Prostate gland (tissue), 2 donors: ENCODE results near the gene ABCA6.

ENCODE experiments used
- CTCF ChIP-seq, 4 experiments: fragments of 200-600 bp in 2 of 4; fragments of 450-650 bp in 2 of 4; sonication (generic) in 2 of 4; IDR thresholded peaks; 1 replicate in 3 of 4; 2 replicates in 1 of 4; pipeline ENCODE4 v1.5.1; 2016 to 2019; ENCODE audit warnings: antibody characterized with exemption in 4 of 4, mild to moderate bottlenecking in 2 of 4, moderate library complexity in 2 of 4
- POLR2A ChIP-seq: fragments of 450-650 bp; IDR thresholded peaks from one replicate; pipeline ENCODE4 v1.6.1; 2016; ENCODE audit warnings: antibody characterized with exemption, mild to moderate bottlenecking
- POLR2AphosphoS5 ChIP-seq: sonication (generic); formaldehyde crosslinking; IDR thresholded peaks from one replicate; pipeline ENCODE4 v1.6.1; 2017; ENCODE audit warnings: antibody characterized with exemption

- TF ChIP-seq POLR2A (no peak), CTCF (IDR thresholded peaks at IDR 0.05) (no peak), POLR2AphosphoS5 (no peak)
Observed at GRCh38 chr17:69067274-69068047, 74.2 kb downstream of the ABCA6 start.
